ENCODE results near the gene FAM120A. TPM values are rescaled to one million over a fixed set of nuclear protein-coding genes. Genes with fewer than 3 reads are reported as not detected.

Gene FAM120A
- total RNA-seq, 2 donors from 2014 or later: 76.9 to 83.6 TPM

GRCh38 chr9:93588641-93589609 is 137.4 kb downstream of the FAM120A start:
- Mint-ChIP-seq H3K36me3 (ENCODE audit: low read depth) (no peaks in the 10 kb centered on the region), H3K27me3 (no peaks in the 10 kb centered on the region), H3K4me3 (no peak overlapping the region), H3K4me1 (peaks cover 51% of the 10 kb centered on the region), H3K27ac (peak overlapping the region; percentile 80)
- no peaks in the 10 kb centered on the region for H3K9me3 ChIP-seq (ENCODE audit: control insufficient read depth, low read length, poor library complexity, severe bottlenecking)
- no peak for ATAC-seq
- no peak for DNase-seq

DNA sequence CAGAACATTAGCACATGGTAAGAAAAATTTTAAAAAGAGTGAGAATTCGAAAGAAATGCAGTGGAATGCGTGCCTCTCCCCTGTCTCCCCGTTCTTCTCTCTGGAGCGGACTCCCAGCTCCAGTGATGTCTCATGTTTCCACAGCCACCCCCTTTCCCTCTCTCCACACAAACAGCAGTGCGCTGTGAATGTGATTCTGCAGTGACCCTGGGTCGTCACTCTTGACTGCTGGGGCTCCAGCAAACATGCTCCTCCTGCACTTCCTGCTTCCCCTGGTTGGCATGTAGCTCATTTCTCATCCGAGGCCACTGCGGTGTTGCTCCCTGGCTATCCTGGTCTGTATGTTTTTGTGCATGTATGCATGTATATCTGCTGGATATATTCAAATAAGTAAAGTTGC is 138.2 kb downstream of the FAM120A start:
- H3K9me3 ChIP-seq (ENCODE audit: control insufficient read depth, low read length, poor library complexity, severe bottlenecking): no peaks in the 10 kb centered on the region
- DNase-seq: no peak
- Mint-ChIP-seq H3K36me3 (ENCODE audit: low read depth) (no peaks in the 10 kb centered on the region), H3K27me3 (no peaks in the 10 kb centered on the region), H3K4me1 (peaks cover 51% of the 10 kb centered on the region), H3K27ac (peak overlapping the region; percentile 80), H3K4me3 (peak overlapping the region; percentile 57)
- no peak for ATAC-seq

GRCh38 chr9:93590609-93591234 is 139.2 kb downstream of the FAM120A start:
- Mint-ChIP-seq H3K27ac (peak overlapping the region; percentile 80), H3K4me1 (peaks cover 44% of the 10 kb centered on the region), H3K4me3 (no peak overlapping the region), H3K36me3 (ENCODE audit: low read depth) (no peaks in the 10 kb centered on the region), H3K27me3 (no peaks in the 10 kb centered on the region)
- DNase-seq (no peak), ATAC-seq (no peak)
- H3K9me3 ChIP-seq (ENCODE audit: control insufficient read depth, low read length, poor library complexity, severe bottlenecking): no peaks in the 10 kb centered on the region

DNA sequence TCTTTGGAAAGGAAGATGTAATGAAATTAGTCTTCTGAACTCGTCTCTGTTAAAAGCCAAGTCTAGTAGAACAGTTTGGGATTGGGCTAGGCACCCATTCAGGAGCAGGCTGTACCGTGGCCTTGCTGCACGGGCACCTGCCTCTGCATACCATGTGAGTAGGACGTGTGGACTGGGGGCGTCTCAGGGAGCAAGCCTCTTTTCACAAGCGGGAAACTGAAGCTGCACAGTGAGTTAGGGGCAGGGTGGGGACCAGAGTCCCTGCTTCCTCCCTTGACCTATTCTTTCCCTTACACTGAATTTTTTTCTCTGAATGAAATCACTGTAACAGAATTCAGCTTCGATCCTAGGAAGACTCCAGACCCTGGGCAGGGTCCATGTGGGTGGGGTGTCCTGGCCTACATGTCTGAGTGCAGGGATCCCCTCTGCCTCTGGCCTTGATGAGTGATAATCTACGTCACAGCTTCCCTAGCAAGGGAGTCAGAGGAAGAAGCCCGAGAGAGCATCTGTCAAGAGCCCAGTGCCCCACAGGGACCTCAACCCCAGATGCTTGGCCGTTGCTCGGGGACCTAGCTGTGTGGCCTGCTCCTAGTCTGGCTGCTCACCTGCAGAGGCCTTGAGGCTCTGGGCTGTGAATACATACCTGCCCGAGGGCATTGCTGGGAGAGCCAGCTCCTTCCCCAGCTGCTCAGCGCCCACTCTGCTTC is 140.0 kb downstream of the FAM120A start:
- DNase-seq (no peak), ATAC-seq (no peak)
- no peaks in the 10 kb centered on the region for H3K9me3 ChIP-seq (ENCODE audit: control insufficient read depth, low read length, poor library complexity, severe bottlenecking)
- Mint-ChIP-seq H3K36me3 (ENCODE audit: low read depth) (no peaks in the 10 kb centered on the region), H3K4me3 (peak overlapping the region; percentile 19), H3K4me1 (peaks cover 48% of the 10 kb centered on the region), H3K27me3 (no peaks in the 10 kb centered on the region), H3K27ac (peak overlapping the region; percentile 60)

GRCh38 chr9:93592008-93592642 is 140.6 kb downstream of the FAM120A start:
- no peaks in the 10 kb centered on the region for H3K9me3 ChIP-seq (ENCODE audit: control insufficient read depth, low read length, poor library complexity, severe bottlenecking)
- DNase-seq: no peak
- Mint-ChIP-seq H3K36me3 (ENCODE audit: low read depth) (no peaks in the 10 kb centered on the region), H3K4me3 (no peak overlapping the region), H3K4me1 (peaks cover 41% of the 10 kb centered on the region), H3K27ac (peak overlapping the region; percentile 60), H3K27me3 (no peaks in the 10 kb centered on the region)
- no peak for ATAC-seq

- no peak overlapping the region for H3K27ac Mint-ChIP-seq
- no peaks in the 10 kb centered on the region for H3K36me3 Mint-ChIP-seq (ENCODE audit: low read depth)
- no peak for DNase-seq
- H3K4me1 Mint-ChIP-seq: peaks cover 39% of the 10 kb centered on the region
- no peak for ATAC-seq
- no peaks in the 10 kb centered on the region for H3K9me3 ChIP-seq (ENCODE audit: control insufficient read depth, low read length, poor library complexity, severe bottlenecking)
- H3K4me3 Mint-ChIP-seq: no peak overlapping the region
- no peaks in the 10 kb centered on the region for H3K27me3 Mint-ChIP-seq
These were observed 141.1 kb downstream of the FAM120A start for GRCh38 chr9:93592643-93593021.

DNA sequence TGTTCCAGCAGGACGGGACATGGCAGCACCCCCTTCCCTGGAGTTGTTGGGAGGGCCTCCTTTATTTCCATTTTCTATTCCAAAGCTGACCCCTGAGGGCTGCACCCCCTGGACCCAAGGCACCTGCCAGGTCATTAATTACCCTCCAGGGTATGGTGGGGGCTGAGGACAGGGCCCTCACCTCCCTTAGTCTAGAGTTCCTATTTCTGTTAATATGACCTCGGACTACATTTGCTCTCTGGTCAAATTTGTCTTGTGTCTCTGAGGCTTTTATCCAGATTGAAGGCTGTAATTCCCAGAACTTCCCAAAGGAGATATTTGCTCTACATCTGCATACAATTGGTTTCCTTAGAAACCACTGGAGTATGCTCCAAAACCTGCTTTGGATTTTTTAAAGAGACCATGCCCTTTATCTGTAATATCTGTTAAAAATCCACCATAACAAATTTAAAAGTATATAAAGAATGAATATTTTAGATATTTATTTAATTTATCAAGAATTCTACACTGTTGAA is 141.7 kb downstream of the FAM120A start:
- peaks cover 40% of the 10 kb centered on the region for H3K4me1 Mint-ChIP-seq
- H3K4me3 Mint-ChIP-seq: no peak overlapping the region
- DNase-seq: no peak
- H3K9me3 ChIP-seq (ENCODE audit: control insufficient read depth, low read length, poor library complexity, severe bottlenecking): no peaks in the 10 kb centered on the region
- ATAC-seq: no peak
- no peaks in the 10 kb centered on the region for H3K27me3 Mint-ChIP-seq
- H3K36me3 Mint-ChIP-seq (ENCODE audit: low read depth): no peaks in the 10 kb centered on the region
- H3K27ac Mint-ChIP-seq: no peak overlapping the region

- no peak for DNase-seq
- ATAC-seq: no peak
- no peak overlapping the region for H3K4me3 Mint-ChIP-seq
- H3K36me3 Mint-ChIP-seq (ENCODE audit: low read depth): no peaks in the 10 kb centered on the region
- H3K27me3 Mint-ChIP-seq: no peaks in the 10 kb centered on the region
- no peaks in the 10 kb centered on the region for H3K9me3 ChIP-seq (ENCODE audit: control insufficient read depth, low read length, poor library complexity, severe bottlenecking)
- H3K27ac Mint-ChIP-seq: no peak overlapping the region
- peaks cover 43% of the 10 kb centered on the region for H3K4me1 Mint-ChIP-seq
These were observed 142.7 kb downstream of the FAM120A start for GRCh38 chr9:93594041-93594756.

GRCh38 chr9:93595461-93595860 is 144.0 kb downstream of the FAM120A start:
- Mint-ChIP-seq H3K27ac (no peak overlapping the region), H3K36me3 (ENCODE audit: low read depth) (no peaks in the 10 kb centered on the region), H3K4me3 (no peak overlapping the region), H3K4me1 (peaks cover 49% of the 10 kb centered on the region), H3K27me3 (no peaks in the 10 kb centered on the region)
- H3K9me3 ChIP-seq (ENCODE audit: control insufficient read depth, low read length, poor library complexity, severe bottlenecking): no peaks in the 10 kb centered on the region
- ATAC-seq (no peak), DNase-seq (no peak)

- H3K4me1 Mint-ChIP-seq: peaks cover 49% of the 10 kb centered on the region
- ATAC-seq (no peak), DNase-seq (no peak)
- no peak overlapping the region for H3K4me3 Mint-ChIP-seq
- no peaks in the 10 kb centered on the region for H3K36me3 Mint-ChIP-seq (ENCODE audit: low read depth)
- no peaks in the 10 kb centered on the region for H3K27me3 Mint-ChIP-seq
- H3K9me3 ChIP-seq (ENCODE audit: control insufficient read depth, low read length, poor library complexity, severe bottlenecking): no peaks in the 10 kb centered on the region
- no peak overlapping the region for H3K27ac Mint-ChIP-seq
These were observed 144.4 kb downstream of the FAM120A start for GRCh38 chr9:93595861-93596365.

GRCh38 chr9:93596399-93596798 is 144.9 kb downstream of the FAM120A start:
- no peaks in the 10 kb centered on the region for H3K9me3 ChIP-seq (ENCODE audit: control insufficient read depth, low read length, poor library complexity, severe bottlenecking)
- H3K27me3 Mint-ChIP-seq: no peaks in the 10 kb centered on the region
- DNase-seq (no peak), ATAC-seq (no peak)
- H3K4me1 Mint-ChIP-seq: peaks cover 50% of the 10 kb centered on the region
- no peak overlapping the region for H3K4me3 Mint-ChIP-seq
- H3K27ac Mint-ChIP-seq: no peak overlapping the region
- H3K36me3 Mint-ChIP-seq (ENCODE audit: low read depth): no peaks in the 10 kb centered on the region

DNA sequence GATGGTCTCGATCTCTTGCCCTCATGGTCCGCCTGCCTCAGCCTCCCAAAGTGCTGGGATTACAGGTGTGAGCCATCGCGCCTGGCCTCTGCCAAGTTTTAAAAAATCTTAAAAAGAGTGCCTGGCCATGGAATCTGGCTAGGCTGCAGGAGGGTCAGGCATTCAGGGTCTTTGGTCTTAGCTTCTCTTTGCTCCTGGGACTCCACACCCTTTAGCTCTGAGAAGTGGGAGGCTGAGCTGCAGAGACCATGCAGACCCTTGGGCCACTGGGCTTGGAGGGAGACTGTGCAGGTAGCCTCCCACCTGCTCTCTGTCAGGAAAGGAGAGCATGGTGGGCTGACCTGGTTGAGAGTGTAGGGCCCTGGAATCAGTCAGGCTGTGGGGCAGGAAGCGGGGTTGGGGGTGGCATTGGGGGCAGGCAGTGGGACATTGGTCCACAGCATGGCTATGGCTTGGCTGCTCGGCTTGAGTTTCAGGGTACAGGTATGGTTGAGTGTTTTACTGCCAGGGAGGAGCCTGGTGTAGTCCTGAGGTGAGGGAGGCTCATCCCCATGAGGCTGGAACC is 145.7 kb downstream of the FAM120A start:
- Mint-ChIP-seq H3K27ac (no peak overlapping the region), H3K4me3 (no peak overlapping the region), H3K4me1 (peaks cover 52% of the 10 kb centered on the region), H3K27me3 (no peaks in the 10 kb centered on the region), H3K36me3 (ENCODE audit: low read depth) (no peaks in the 10 kb centered on the region)
- no peaks in the 10 kb centered on the region for H3K9me3 ChIP-seq (ENCODE audit: control insufficient read depth, low read length, poor library complexity, severe bottlenecking)
- DNase-seq (no peak), ATAC-seq (no peak)
